ENCODE results near the gene SHTN1. TPM values are rescaled to one million over a fixed set of nuclear protein-coding genes. Genes with fewer than 3 reads are reported as not detected.
A peak's percentile ranks its signal among the peaks of the same experiment; 100 is the strongest.

SHTN1 gene
- total and polyA plus RNA-seq, 2 donors (not counting 3 experiments of a cell fraction or from before 2014, with no cell fraction given): 4.8 to 36.5 TPM

- no peak overlapping the region for H3K27ac ChIP-seq (ENCODE audit: insufficient read depth, low read depth, low read length)
- no peaks in the 10 kb centered on the region for H3K36me3 ChIP-seq (ENCODE audit: control insufficient read depth in 2 of 2, extremely low read depth in 1 of 2, insufficient read depth in 2 of 2, low read length in 2 of 2)
- no peaks in the 10 kb centered on the region for H3K9me3 ChIP-seq (replicated peaks; ENCODE audit: control insufficient read depth, insufficient read depth, low read length)
- intact Hi-C loops (cut with micrococcal nuclease) (no loop called here), dilution Hi-C loops (cut with MboI; ENCODE audit: extremely low pct_ligation_motif_present, low sequenced_read_pairs) (no loop called here)
- H3K9ac ChIP-seq (replicated peaks; ENCODE audit: extremely low read depth, insufficient read depth, low read length): no peak overlapping the region
- DNase-seq (ENCODE audit: low read depth, low spot score) (no peak), FAIRE-seq (no peak)
- TF ChIP-seq GATA2 (IDR thresholded peaks at IDR 0.05; ENCODE audit: insufficient read depth, insufficient read length, low read depth, low read length) (no peak), CTCF (IDR thresholded peaks at IDR 0.05; ENCODE audit: extremely low read depth in 1 of 2, insufficient read depth in 1 of 2, low read depth in 1 of 2, low read length in 2 of 2) (no peak)
- H3K9me1 ChIP-seq (replicated peaks; ENCODE audit: control insufficient read depth, extremely low read depth, insufficient read depth, low read length): no peaks in the 10 kb centered on the region
- peak overlapping the region; percentile 88 for H2AFZ ChIP-seq (ENCODE audit: low read depth, low read length)
- no TSS peak for BruUV-seq (replicated peaks)
- peaks cover 17 to 18% of the 10 kb centered on the region in 2 experiments for H3K27me3 ChIP-seq (ENCODE audit: control insufficient read depth in 2 of 2, insufficient read depth in 2 of 2, low read length in 2 of 2)
- H3K4me2 ChIP-seq (ENCODE audit: insufficient read depth, low read length): peak overlapping the region; percentile 18
- CTCF ChIA-PET: interaction anchor here (1.0 to 1.3 kb wide), 2 partner anchors 21 to 315 kb away, joined by 3 read pairs; no protein-coding TSS in a partner anchor
- H4K20me1 ChIP-seq (replicated peaks; ENCODE audit: control insufficient read depth, extremely low read depth, insufficient read depth, low read length): no peaks in the 10 kb centered on the region
- no peaks in the 10 kb centered on the region for H3K79me2 ChIP-seq (ENCODE audit: control insufficient read depth, insufficient read depth, low read length)
- peak overlapping the region in 1 of 3 experiments; percentile 64 for H3K4me3 ChIP-seq (replicated peaks in 1 of 3; ENCODE audit: insufficient read depth in 1 of 3, low read depth in 1 of 3, low read length in 3 of 3)
- peaks cover 2% of the 10 kb centered on the region for H3K4me1 ChIP-seq (ENCODE audit: control insufficient read depth, extremely low read depth, insufficient read depth, low read length)
- POLR2A ChIA-PET: no interaction called here
Observed at GRCh38 chr10:116850058-116850611, 154.9 kb downstream of the SHTN1 start.

GRCh38 chr10:116849248-116850057 lies 155.5 kb downstream of the SHTN1 start, which contains the start of gene ENO4:
Gene ENO4 (plus strand): TSS chr10:116849499. CDS start chr10:116849567, 68 bp downstream.
- Histone ChIP-seq H3K4me3 (replicated peaks in 1 of 3; ENCODE audit: insufficient read depth in 1 of 3, low read depth in 1 of 3, low read length in 3 of 3) (peak within 1 kb of the TSS; percentile 8 to 64 (median 37)), H3K4me1 (ENCODE audit: control insufficient read depth, extremely low read depth, insufficient read depth, low read length) (peaks cover 2% of the 10 kb centered on the region), H3K27ac (ENCODE audit: insufficient read depth, low read depth, low read length) (no peak within 1 kb of the TSS), H3K79me2 (ENCODE audit: control insufficient read depth, insufficient read depth, low read length) (no peaks in the 10 kb centered on the region), H3K9me3 (replicated peaks; ENCODE audit: control insufficient read depth, insufficient read depth, low read length) (no peaks in the 10 kb centered on the region), H3K9me1 (replicated peaks; ENCODE audit: control insufficient read depth, extremely low read depth, insufficient read depth, low read length) (no peaks in the 10 kb centered on the region), H3K27me3 (ENCODE audit: control insufficient read depth in 2 of 2, insufficient read depth in 2 of 2, low read length in 2 of 2) (peaks cover 17 to 18% of the 10 kb centered on the region in 2 experiments), H4K20me1 (replicated peaks; ENCODE audit: control insufficient read depth, extremely low read depth, insufficient read depth, low read length) (no peaks in the 10 kb centered on the region), H3K9ac (replicated peaks; ENCODE audit: extremely low read depth, insufficient read depth, low read length) (peak within 1 kb of the TSS; percentile 25), H3K4me2 (ENCODE audit: insufficient read depth, low read length) (peak within 1 kb of the TSS; percentile 18), H2AFZ (ENCODE audit: low read depth, low read length) (peak within 1 kb of the TSS; percentile 88), H3K36me3 (ENCODE audit: control insufficient read depth in 2 of 2, extremely low read depth in 1 of 2, insufficient read depth in 2 of 2, low read length in 2 of 2) (no peaks in the 10 kb centered on the region)
- TF ChIP-seq CTCF (IDR thresholded peaks at IDR 0.05; ENCODE audit: extremely low read depth in 1 of 2, insufficient read depth in 1 of 2, low read depth in 1 of 2, low read length in 2 of 2): no peak
- TF ChIP-seq POLR2AphosphoS5 (IDR thresholded peaks at IDR 0.05; ENCODE audit: insufficient read depth, low read depth, low read length): no peak
- peak; percentile 31 for TF ChIP-seq EZH2 (IDR thresholded peaks at IDR 0.05; ENCODE audit: borderline replicate concordance, low read depth, low read length, severe bottlenecking)
- TF ChIP-seq MAX (IDR thresholded peaks at IDR 0.05; ENCODE audit: insufficient read depth, insufficient read length): peak; percentile 45
- dilution Hi-C loops (cut with MboI; ENCODE audit: extremely low pct_ligation_motif_present, low sequenced_read_pairs): no loop called here
- BruUV-seq (replicated peaks): no TSS peak
- FAIRE-seq: peak; percentile 68
- CTCF ChIA-PET: interaction anchor here (0.7 to 1.3 kb wide), 12 partner anchors 9 to 325 kb away, joined by 3 to 8 read pairs (median 4); no protein-coding TSS in a partner anchor
- POLR2A ChIA-PET: no interaction called here
- intact Hi-C loops (cut with micrococcal nuclease): loop anchor here (1.0 to 5.0 kb wide), 3 partner anchors 39 to 156 kb away; partner anchors contain the start of gene SHTN1
- DNase-seq (ENCODE audit: low read depth, low spot score): peak; percentile 89
